Gastrocnemius medialis (tissue), 4 donors: ENCODE measurements around the gene CAMK1. TPM values are rescaled to one million over a fixed set of nuclear protein-coding genes. Genes with fewer than 3 reads are reported as not detected.

Source experiments
- ATAC-seq, 2 donors: fragments of 150-250 bp; one replicate each; pipeline ENCODE4 v1.9.1; 2016
- DNase-seq, 2 donors: peaks; one replicate each; pipeline ENCODE4 v3.0.0-alpha.2; 2019
- H3K27ac ChIP-seq, 4 donors: fragments of 200-600 bp; sonication (generic); 1 replicate in 1 of 4; 2 replicates in 3 of 4; pipeline ENCODE4 v1.5.1; 2016 to 2018; ENCODE audit warnings: mild to moderate bottlenecking in 2 of 4, moderate library complexity in 1 of 4
- H3K27me3 ChIP-seq, 3 donors: fragments of 200-600 bp; sonication (generic) in 2 of 3; 1 replicate in 1 of 3; 2 replicates in 2 of 3; pipeline versions ENCODE4 v1.5.1 to v1.6.0; 2016 to 2019; ENCODE audit warnings: mild to moderate bottlenecking in 1 of 3, moderate library complexity in 1 of 3
- H3K36me3 ChIP-seq, 2 donors: fragments of 200-600 bp; sonication (generic) in 1 of 2; one replicate each; pipeline ENCODE4 v1.5.1; 2017 to 2018
- H3K4me1 ChIP-seq, 2 donors: fragments of 200-600 bp; sonication (generic) in 1 of 2; one replicate each; pipeline ENCODE4 v1.5.1; 2016 to 2017; ENCODE audit warnings: mild to moderate bottlenecking in 2 of 2
- H3K4me3 ChIP-seq, 4 donors: fragments of 200-600 bp; sonication (generic) in 3 of 4; 1 replicate in 1 of 4; 2 replicates in 3 of 4; pipeline ENCODE4 v1.5.1; 2016 to 2019; ENCODE audit warnings: mild to moderate bottlenecking in 2 of 4
- H3K9me3 ChIP-seq, 3 donors: fragments of 200-600 bp; sonication (generic) in 2 of 3; 1 replicate in 1 of 3; 2 replicates in 2 of 3; pipeline ENCODE4 v1.5.1; 2016 to 2019
- CTCF ChIP-seq, 5 experiments: fragments of 450-650 bp in 3 of 5; fragments of 200-600 bp in 2 of 5; sonication (generic) in 2 of 5; IDR thresholded peaks in 4 of 5; conservative IDR thresholded peaks in 1 of 5; 1 replicate in 4 of 5; 2 replicates in 1 of 5; pipeline ENCODE4 v1.5.1; 2016 to 2019; ENCODE audit warnings: antibody characterized with exemption in 5 of 5, mild to moderate bottlenecking in 3 of 5, moderate library complexity in 3 of 5
- POLR2A ChIP-seq, 2 donors: fragments of 450-650 bp; IDR thresholded peaks; one replicate each; pipeline ENCODE4 v1.6.1; 2017; ENCODE audit warnings: antibody characterized with exemption in 2 of 2, mild to moderate bottlenecking in 2 of 2, moderate library complexity in 2 of 2
- in situ Hi-C, 4 donors: fragments of 200-750 bp; cut with MboI; loops; one replicate each; pipeline versions ENCODE4 v1.15.0 to v1.8.0; 2017; ENCODE audit warnings: low sequenced_read_pairs in 4 of 4
- intact Hi-C: fragments of 100-400 bp; cut with DNase I; formaldehyde crosslinking; loops from one replicate; pipeline ENCODE4 v1.15.1; 2023; ENCODE audit warnings: low total_unique reads
- total RNA-seq, 4 donors: library from RNA; depleted of rRNA; stranded (reverse); fragments of >200 nt; gene quantifications; one replicate each; pipeline versions ENCODE4 v1.1.0 to v1.2.3, GENCODE V29; 2016

The CAMK1 gene
- total RNA-seq, 4 donors from 2014 or later, result 2.1 to 11.6 (median 8.0) TPM

- Histone ChIP-seq H3K36me3 (peaks cover 0 to 61% of the 10 kb centered on the region in 2 donors), H3K27me3 (no peaks in the 10 kb centered on the region), H3K4me3 (no peak overlapping the region), H3K4me1 (no peaks in the 10 kb centered on the region), H3K9me3 (no peaks in the 10 kb centered on the region), H3K27ac (no peak overlapping the region)
- intact Hi-C loops (no loop called here), in situ Hi-C loops (no loop called here)
- no peak for DNase-seq
- no peak for TF ChIP-seq CTCF (IDR thresholded peaks at IDR 0.05 in 4 of 5, conservative IDR thresholded peaks at IDR 0.05 in 1 of 5)
- no peak for TF ChIP-seq POLR2A (IDR thresholded peaks at IDR 0.05)
- ATAC-seq, result no peak
Observed at GRCh38 chr3:9781551-9781950, 11.8 kb upstream of the CAMK1 start.

- peaks cover 0 to 55% of the 10 kb centered on the region in 2 donors for H3K36me3 ChIP-seq
- H3K9me3 ChIP-seq, result no peaks in the 10 kb centered on the region
- intact Hi-C loops (no loop called here), in situ Hi-C loops (no loop called here)
- no peak overlapping the region for H3K4me3 ChIP-seq
- no peak for ATAC-seq
- TF ChIP-seq CTCF (IDR thresholded peaks at IDR 0.05 in 4 of 5, conservative IDR thresholded peaks at IDR 0.05 in 1 of 5) (no peak), POLR2A (IDR thresholded peaks at IDR 0.05) (no peak)
- H3K4me1 ChIP-seq, result no peaks in the 10 kb centered on the region
- H3K27ac ChIP-seq, result no peak overlapping the region
- no peak for DNase-seq
- no peaks in the 10 kb centered on the region for H3K27me3 ChIP-seq
Observed at GRCh38 chr3:9780910-9781309, 11.2 kb upstream of the CAMK1 start.

- intact Hi-C loops, result no loop called here
- DNase-seq (no peak), ATAC-seq (no peak)
- Histone ChIP-seq H3K4me3 (no peak overlapping the region), H3K27me3 (no peaks in the 10 kb centered on the region), H3K4me1 (no peaks in the 10 kb centered on the region), H3K36me3 (peaks cover 0 to 51% of the 10 kb centered on the region in 2 donors), H3K9me3 (no peaks in the 10 kb centered on the region), H3K27ac (no peak overlapping the region)
- in situ Hi-C loops, result no loop called here
- no peak for TF ChIP-seq POLR2A (IDR thresholded peaks at IDR 0.05)
- no peak for TF ChIP-seq CTCF (IDR thresholded peaks at IDR 0.05 in 4 of 5, conservative IDR thresholded peaks at IDR 0.05 in 1 of 5)
Observed at GRCh38 chr3:9780458-9780812, 10.7 kb upstream of the CAMK1 start.

- ATAC-seq, result no peak
Observed at GRCh38 chr3:9779721-9780457, 10.1 kb upstream of the CAMK1 start.

More at GRCh38 chr3:9779721-9780457, 10.1 kb upstream of the CAMK1 start:
- no peak overlapping the region for H3K27ac ChIP-seq
- intact Hi-C loops, result no loop called here
- H3K27me3 ChIP-seq, result no peaks in the 10 kb centered on the region
- H3K9me3 ChIP-seq, result no peaks in the 10 kb centered on the region
- no peak for TF ChIP-seq CTCF (IDR thresholded peaks at IDR 0.05 in 4 of 5, conservative IDR thresholded peaks at IDR 0.05 in 1 of 5)
- no peak for TF ChIP-seq POLR2A (IDR thresholded peaks at IDR 0.05)
- peaks cover 0 to 45% of the 10 kb centered on the region in 2 donors for H3K36me3 ChIP-seq
- H3K4me1 ChIP-seq, result no peaks in the 10 kb centered on the region
- DNase-seq, result no peak
- in situ Hi-C loops, result no loop called here
- H3K4me3 ChIP-seq, result no peak overlapping the region
